Body of pancreas (tissue), 4 donors: Measurements from ENCODE around the gene POLR3A. TPM values are rescaled to one million over a fixed set of nuclear protein-coding genes. Genes with fewer than 3 reads are reported as not detected.
"Not testable (repeated sequence)": the region's sequence is repeated elsewhere in the genome, so short reads cannot be mapped to it uniquely, and the experiment has no call there.

ENCODE experiments used
- ATAC-seq: fragments of 150-250 bp; one replicate; pipeline ENCODE4 v1.9.1; 2016
- DNase-seq, 4 donors: peaks; one replicate each; pipeline ENCODE4 v3.0.0-alpha.2; 2019
- H3K27ac ChIP-seq, 4 donors: fragments of 200-600 bp; sonication (generic); 1 replicate in 3 of 4; 2 replicates in 1 of 4; pipeline versions ENCODE4 v1.5.1 to v1.6.1; 2016 to 2019; ENCODE audit warnings: mild to moderate bottlenecking in 1 of 4, mixed read lengths in 1 of 4, moderate library complexity in 1 of 4
- H3K27me3 ChIP-seq, 2 donors: fragments of 200-600 bp; sonication (generic); one replicate each; pipeline ENCODE4 v1.6.0; 2016; ENCODE audit warnings: mild to moderate bottlenecking in 1 of 2
- H3K36me3 ChIP-seq, 2 donors: fragments of 200-600 bp; sonication (generic); replicated peaks in 1 of 2; 2 replicates each; pipeline ENCODE4 v1.5.1; 2016; ENCODE audit warnings: low read depth in 2 of 2; ENCODE audit not compliant: insufficient read depth in 1 of 2
- H3K4me1 ChIP-seq: fragments of 200-600 bp; sonication (generic); one replicate; pipeline ENCODE4 v1.6.0; 2016
- H3K4me3 ChIP-seq, 2 donors: fragments of 200-600 bp; sonication (generic); 1 replicate in 1 of 2; 2 replicates in 1 of 2; pipeline ENCODE4 v1.5.1; 2016 to 2019
- H3K9me3 ChIP-seq, 3 donors: fragments of 200-600 bp; sonication (generic); 1 replicate in 2 of 3; 2 replicates in 1 of 3; pipeline ENCODE4 v1.5.1; 2016
- POLR2A ChIP-seq, 3 donors: fragments of 450-650 bp; IDR thresholded peaks; one replicate each; pipeline ENCODE4 v1.6.1; 2016; ENCODE audit warnings: antibody characterized with exemption in 3 of 3, mild to moderate bottlenecking in 2 of 3
- WGBS, 2 donors: methylation state at CpG; one replicate each; pipeline ENCODE4 v1.1.5; 2017; 5-methylcytosine and 5-hydroxymethylcytosine counted together
- intact Hi-C: fragments of 100-400 bp; cut with DNase I; formaldehyde crosslinking; loops from one replicate; pipeline ENCODE4 v1.15.1; 2023
- total RNA-seq, 2 donors: library from RNA; depleted of rRNA; stranded (reverse); fragments of >200 nt; gene quantifications; one replicate each; pipeline ENCODE4 v1.1.0, GENCODE V29; 2016
- TF ChIP-seq, protein P1 (sequence below), 7 experiments: fragments of 450-650 bp in 4 of 7; fragments of 200-600 bp in 3 of 7; sonication (generic) in 3 of 7; IDR thresholded peaks; one replicate each; pipeline ENCODE4 v1.5.1; 2016 to 2019; ENCODE audit warnings: antibody characterized with exemption in 7 of 7

POLR3A gene
- total RNA-seq, 2 donors from 2014 or later = 7.9 to 10.4 TPM

GRCh38 chr10:78000956-78001472 lies 28.3 kb downstream of the POLR3A start:
- H3K9me3 ChIP-seq = no peaks in the 10 kb centered on the region
- H3K4me1 ChIP-seq = no peaks in the 10 kb centered on the region
- H3K4me3 ChIP-seq = no peak overlapping the region
- H3K36me3 ChIP-seq = peaks cover 11 to 37% of the 10 kb centered on the region in 2 donors
- no peak overlapping the region for H3K27ac ChIP-seq
- TF ChIP-seq POLR2A (IDR thresholded peaks at IDR 0.05) = no peak
- TF ChIP-seq, protein P1, sequence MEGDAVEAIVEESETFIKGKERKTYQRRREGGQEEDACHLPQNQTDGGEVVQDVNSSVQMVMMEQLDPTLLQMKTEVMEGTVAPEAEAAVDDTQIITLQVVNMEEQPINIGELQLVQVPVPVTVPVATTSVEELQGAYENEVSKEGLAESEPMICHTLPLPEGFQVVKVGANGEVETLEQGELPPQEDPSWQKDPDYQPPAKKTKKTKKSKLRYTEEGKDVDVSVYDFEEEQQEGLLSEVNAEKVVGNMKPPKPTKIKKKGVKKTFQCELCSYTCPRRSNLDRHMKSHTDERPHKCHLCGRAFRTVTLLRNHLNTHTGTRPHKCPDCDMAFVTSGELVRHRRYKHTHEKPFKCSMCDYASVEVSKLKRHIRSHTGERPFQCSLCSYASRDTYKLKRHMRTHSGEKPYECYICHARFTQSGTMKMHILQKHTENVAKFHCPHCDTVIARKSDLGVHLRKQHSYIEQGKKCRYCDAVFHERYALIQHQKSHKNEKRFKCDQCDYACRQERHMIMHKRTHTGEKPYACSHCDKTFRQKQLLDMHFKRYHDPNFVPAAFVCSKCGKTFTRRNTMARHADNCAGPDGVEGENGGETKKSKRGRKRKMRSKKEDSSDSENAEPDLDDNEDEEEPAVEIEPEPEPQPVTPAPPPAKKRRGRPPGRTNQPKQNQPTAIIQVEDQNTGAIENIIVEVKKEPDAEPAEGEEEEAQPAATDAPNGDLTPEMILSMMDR (IDR thresholded peaks at IDR 0.05) = no peak
- no peak for ATAC-seq
- DNase-seq = no peak
- WGBS, 2 donors = 83 to 89% methylated on average over 6 of the region's 6 CpGs
- H3K27me3 ChIP-seq = no peaks in the 10 kb centered on the region
- intact Hi-C loops = no loop called here

DNA sequence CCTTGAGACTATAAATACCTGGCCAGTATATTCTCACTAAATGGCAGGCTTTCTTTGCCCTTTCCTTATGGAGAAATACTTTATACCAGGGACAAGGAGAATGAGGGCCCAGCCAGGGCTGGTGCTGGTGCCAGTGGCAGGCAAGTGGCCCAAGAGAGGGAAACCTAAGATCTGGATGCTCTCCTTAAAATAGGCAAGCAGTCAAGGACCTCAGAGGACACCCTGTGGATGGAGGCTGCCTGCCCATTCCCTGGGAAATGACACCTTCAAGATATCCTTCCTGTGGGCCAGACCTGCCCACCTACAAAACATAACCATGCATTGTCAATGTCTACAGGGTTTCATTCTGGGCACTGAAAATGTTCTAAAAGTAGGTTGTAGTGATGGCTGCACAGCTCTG lies 29.1 kb downstream of the POLR3A start:
- peaks cover 11 to 34% of the 10 kb centered on the region in 2 donors for H3K36me3 ChIP-seq
- DNase-seq (no peak), ATAC-seq (no peak)
- H3K9me3 ChIP-seq = no peaks in the 10 kb centered on the region
- no peaks in the 10 kb centered on the region for H3K4me1 ChIP-seq
- TF ChIP-seq, protein P1 (IDR thresholded peaks at IDR 0.05) = no peak
- no peak for TF ChIP-seq POLR2A (IDR thresholded peaks at IDR 0.05)
- no peak overlapping the region for H3K4me3 ChIP-seq
- no peaks in the 10 kb centered on the region for H3K27me3 ChIP-seq
- no peak overlapping the region for H3K27ac ChIP-seq
- intact Hi-C loops = no loop called here

GRCh38 chr10:77998780-77999179 lies 30.5 kb downstream of the POLR3A start:
- peaks cover 11 to 25% of the 10 kb centered on the region in 2 donors for H3K36me3 ChIP-seq
- intact Hi-C loops, H3K4me1 ChIP-seq, ATAC-seq, DNase-seq, H3K9me3 ChIP-seq, H3K27me3 ChIP-seq, H3K27ac ChIP-seq, H3K4me3 ChIP-seq: not testable (repeated sequence)
- 94 to 100% methylated on average over 4 to 5 of the region's 5 CpGs for WGBS, 2 donors

DNA sequence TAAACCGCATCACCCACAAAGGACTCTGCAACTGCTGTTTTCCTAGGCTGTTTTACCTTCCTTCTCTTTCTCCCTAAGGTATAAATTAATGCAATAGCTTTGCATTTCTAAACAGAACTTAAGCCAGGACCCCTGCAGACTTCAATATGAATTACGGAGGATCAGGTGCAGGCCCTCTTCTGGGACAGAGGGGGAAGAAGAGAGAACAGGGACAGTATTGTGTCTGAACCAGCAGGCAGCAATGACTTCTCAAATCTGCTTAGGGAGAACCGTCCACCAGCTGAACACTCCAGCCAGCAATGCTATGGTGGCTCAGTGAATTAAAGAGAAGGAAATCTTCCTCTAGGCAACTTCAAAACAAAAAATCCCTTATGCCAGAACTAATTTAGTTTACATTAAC lies 35.7 kb downstream of the POLR3A start:
- intact Hi-C loops = no loop called here
- Histone ChIP-seq H3K9me3 (no peaks in the 10 kb centered on the region), H3K4me3 (no peak overlapping the region), H3K4me1 (peaks cover 10% of the 10 kb centered on the region), H3K27ac (no peak overlapping the region), H3K36me3 (peaks cover 0 to 13% of the 10 kb centered on the region in 2 donors), H3K27me3 (no peaks in the 10 kb centered on the region)
- ATAC-seq = no peak
- WGBS, 2 donors = 90 to 91% methylated on average over 3 of the region's 3 CpGs
- TF ChIP-seq, protein P1 (IDR thresholded peaks at IDR 0.05) = no peak
- TF ChIP-seq POLR2A (IDR thresholded peaks at IDR 0.05) = no peak
- DNase-seq = no peak

DNA sequence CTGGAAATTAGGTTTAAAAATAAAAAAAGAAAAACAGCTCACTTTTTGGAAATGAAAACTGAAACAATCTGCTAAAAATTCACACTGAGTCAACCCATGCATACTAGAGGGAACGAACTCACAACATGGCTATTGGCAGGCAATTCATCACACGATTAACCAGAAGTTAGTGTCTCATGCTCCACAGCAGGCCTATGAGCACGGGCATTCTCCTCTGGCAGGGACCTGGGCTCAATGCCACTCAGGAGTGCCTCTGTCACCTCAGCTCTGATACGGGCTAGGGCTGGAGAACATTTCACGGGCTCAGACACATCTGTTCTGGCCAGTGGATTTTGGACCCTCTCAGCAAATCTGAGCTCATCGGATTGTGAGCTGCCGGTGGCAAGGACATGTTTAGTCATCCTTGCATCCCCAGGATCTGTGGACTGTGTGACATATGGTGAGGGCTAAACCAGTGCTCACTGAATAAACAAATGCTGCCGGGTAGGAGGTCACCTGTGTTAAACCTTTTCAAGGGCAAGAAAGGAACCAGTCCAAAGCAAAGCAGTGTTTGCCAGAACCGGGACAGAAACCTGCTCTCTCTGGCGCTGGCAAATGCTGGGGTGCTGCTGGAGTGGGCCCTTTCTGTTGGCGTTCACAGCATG lies 40.1 kb downstream of the POLR3A start:
- Histone ChIP-seq H3K36me3 (peaks cover 11 to 38% of the 10 kb centered on the region in 2 donors), H3K9me3 (no peaks in the 10 kb centered on the region), H3K27ac (peak overlapping the region; percentile 0 to 50 (median 17)), H3K4me3 (no peak overlapping the region), H3K27me3 (no peaks in the 10 kb centered on the region), H3K4me1 (peaks cover 10% of the 10 kb centered on the region)
- TF ChIP-seq POLR2A (IDR thresholded peaks at IDR 0.05) = no peak
- TF ChIP-seq, protein P1 (IDR thresholded peaks at IDR 0.05) = no peak
- 35 to 38% methylated on average over 11 of the region's 11 CpGs for WGBS, 2 donors
- peak; percentile 81 for ATAC-seq
- intact Hi-C loops = loop anchor here (10.0 kb wide), 1 partner anchor 144 kb away; no protein-coding TSS in a partner anchor
- peak; percentile 37 to 67 (median 64) for DNase-seq
